WTC11 (cell line): ENCODE results near the gene CCDC200. TPM values are rescaled to one million over a fixed set of nuclear protein-coding genes. Genes with fewer than 3 reads are reported as not detected.
"Not testable (repeated sequence)": the region's sequence is repeated elsewhere in the genome, so short reads cannot be mapped to it uniquely, and the experiment has no call there.

ENCODE experiments used
- ATAC-seq: fragments of 200-7000 bp; cut with Tn5 transposase; 2 replicates; pipeline ENCODE4 v1.10.0; 2021; ENCODE audit warnings: mild to moderate bottlenecking, moderate library complexity
- Bru-seq: library from RNA; stranded (reverse); fragments of 400-500 nt; gene quantifications from one replicate; lab custom pipeline; 2021; lab: Mats Ljungman, UMichigan
- CTCF ChIA-PET: fragments of 300-600 bp; sonication (Branson Sonifier 250); formaldehyde crosslinking; loops from one replicate; lab custom pipeline; 2021; ENCODE audit warnings: antibody characterized with exemption; lab: Charles Lee
- POLR2A ChIA-PET: fragments of 350-600 bp; sonication (Branson Sonifier 250); formaldehyde crosslinking; loops from one replicate; lab custom pipeline; 2021; ENCODE audit warnings: antibody characterized with exemption; lab: Charles Lee
- DNase-seq: peaks from one replicate; pipeline ENCODE4 v3.0.0; 2021; ENCODE audit warnings: low spot score
- H3K27ac Mint-ChIP-seq: 2 replicates; pipeline ENCODE4 v1.8.0; 2021; ENCODE audit warnings: mixed read lengths
- H3K27me3 Mint-ChIP-seq: 2 replicates; pipeline ENCODE4 v1.8.0; 2021; ENCODE audit warnings: low read depth, mild to moderate bottlenecking, moderate library complexity, mixed read lengths
- H3K36me3 Mint-ChIP-seq: 2 replicates; pipeline ENCODE4 v1.8.0; 2021; ENCODE audit warnings: mixed read lengths
- H3K4me1 Mint-ChIP-seq: 2 replicates; pipeline ENCODE4 v1.8.0; 2022; ENCODE audit warnings: mixed read lengths
- H3K4me3 Mint-ChIP-seq: 2 replicates; pipeline ENCODE4 v1.8.0; 2021; ENCODE audit warnings: mild to moderate bottlenecking, moderate library complexity, mixed read lengths
- H3K9me3 Mint-ChIP-seq: 2 replicates; pipeline ENCODE4 v1.8.0; 2021; ENCODE audit warnings: mixed read lengths
- long read RNA-seq, 3 experiments: library from RNA in 1 of 3; library from capped mRNA in 1 of 3; library from polyadenylated mRNA in 1 of 3; unstranded in 2 of 3; stranded (forward) in 1 of 3; transcript quantifications; one replicate each; pipeline ENCODE4 v2.0.0, GENCODE V29; 2021
- total RNA-seq: library from RNA; stranded (reverse); gene quantifications from 3 replicates; pipeline ENCODE4 v1.2.3, GENCODE V29; 2021

The CCDC200 gene
- total RNA-seq (not detected in 3 replicates), Bru-seq, nascent RNA (percentile 20 among the genes with signal in this experiment)
- long read RNA-seq, experiment 1, partial matches to known transcripts = 0 of 24 reads
- long read RNA-seq, experiment 1, other reads (novel, unspliced or antisense) = 24 of 24 reads
- long read RNA-seq, experiment 2, partial matches to known transcripts = 0 of 2 reads
- long read RNA-seq, experiment 2, other reads (novel, unspliced or antisense) = 2 of 2 reads
- long read RNA-seq, experiment 3, partial matches to known transcripts = 0 of 2 reads
- long read RNA-seq, experiment 3, other reads (novel, unspliced or antisense) = 2 of 2 reads

GRCh38 chr17:43228020-43228782 lies at the start of gene CCDC200:
Gene CCDC200 (minus strand): TSS chr17:43228623. CDS start chr17:43228554, 69 bp downstream.
- POLR2A ChIA-PET, H3K4me1 Mint-ChIP-seq, H3K27me3 Mint-ChIP-seq, H3K4me3 Mint-ChIP-seq, DNase-seq, H3K36me3 Mint-ChIP-seq, CTCF ChIA-PET, ATAC-seq, H3K27ac Mint-ChIP-seq, H3K9me3 Mint-ChIP-seq: not testable (repeated sequence)

DNA sequence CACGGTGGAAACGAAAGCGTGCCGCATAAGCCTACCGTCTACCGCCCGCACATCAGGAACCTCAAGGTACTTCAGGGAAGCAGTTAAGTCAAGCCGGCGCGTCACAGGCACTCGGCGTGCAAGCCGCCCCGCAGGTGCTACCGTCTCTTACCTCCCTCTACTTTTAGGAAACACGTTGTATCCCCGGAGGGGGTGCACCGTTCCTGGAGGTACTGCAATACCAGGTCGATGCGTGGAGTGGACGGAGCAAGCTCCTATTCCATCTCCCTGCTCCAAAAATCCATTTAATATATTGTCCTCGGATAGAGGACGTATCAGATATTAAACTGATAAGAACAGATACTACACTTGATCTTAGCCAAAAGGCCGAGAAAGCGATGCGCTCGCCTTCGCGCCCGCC lies 44.5 kb upstream of the CCDC200 start:
- ATAC-seq = peak; percentile 28; the same call in 1 of the 2 replicates
- H3K27ac Mint-ChIP-seq, POLR2A ChIA-PET, CTCF ChIA-PET, DNase-seq, H3K4me1 Mint-ChIP-seq, H3K36me3 Mint-ChIP-seq, H3K9me3 Mint-ChIP-seq, H3K4me3 Mint-ChIP-seq, H3K27me3 Mint-ChIP-seq: not testable (repeated sequence)

DNA sequence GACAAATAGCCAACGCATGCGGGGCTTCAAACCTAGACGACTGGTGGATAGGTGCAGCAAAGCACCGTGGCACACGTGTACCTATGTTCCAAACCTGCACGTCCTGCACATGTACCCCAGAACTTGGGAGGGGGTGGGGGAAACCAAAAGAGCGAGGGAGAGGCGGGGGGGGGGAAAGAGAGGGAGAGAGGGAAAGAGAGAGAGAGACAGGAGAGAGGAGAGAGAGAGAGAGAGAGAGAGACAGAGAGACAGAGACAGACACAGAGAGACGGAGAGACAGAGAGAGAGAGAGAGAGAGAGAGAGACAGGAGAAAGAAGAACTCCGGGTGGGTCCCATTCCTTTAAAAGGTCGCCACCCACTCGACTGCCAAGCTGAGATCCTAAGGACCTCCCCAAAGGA lies 44.1 kb upstream of the CCDC200 start:
- ATAC-seq, H3K9me3 Mint-ChIP-seq, H3K4me1 Mint-ChIP-seq, H3K27me3 Mint-ChIP-seq, CTCF ChIA-PET, POLR2A ChIA-PET, DNase-seq, H3K36me3 Mint-ChIP-seq: not testable (repeated sequence)
- H3K27ac Mint-ChIP-seq = peak overlapping the region; percentile 86
- H3K4me3 Mint-ChIP-seq = peak overlapping the region; percentile 9; the same call in 1 of the 2 replicates

DNA sequence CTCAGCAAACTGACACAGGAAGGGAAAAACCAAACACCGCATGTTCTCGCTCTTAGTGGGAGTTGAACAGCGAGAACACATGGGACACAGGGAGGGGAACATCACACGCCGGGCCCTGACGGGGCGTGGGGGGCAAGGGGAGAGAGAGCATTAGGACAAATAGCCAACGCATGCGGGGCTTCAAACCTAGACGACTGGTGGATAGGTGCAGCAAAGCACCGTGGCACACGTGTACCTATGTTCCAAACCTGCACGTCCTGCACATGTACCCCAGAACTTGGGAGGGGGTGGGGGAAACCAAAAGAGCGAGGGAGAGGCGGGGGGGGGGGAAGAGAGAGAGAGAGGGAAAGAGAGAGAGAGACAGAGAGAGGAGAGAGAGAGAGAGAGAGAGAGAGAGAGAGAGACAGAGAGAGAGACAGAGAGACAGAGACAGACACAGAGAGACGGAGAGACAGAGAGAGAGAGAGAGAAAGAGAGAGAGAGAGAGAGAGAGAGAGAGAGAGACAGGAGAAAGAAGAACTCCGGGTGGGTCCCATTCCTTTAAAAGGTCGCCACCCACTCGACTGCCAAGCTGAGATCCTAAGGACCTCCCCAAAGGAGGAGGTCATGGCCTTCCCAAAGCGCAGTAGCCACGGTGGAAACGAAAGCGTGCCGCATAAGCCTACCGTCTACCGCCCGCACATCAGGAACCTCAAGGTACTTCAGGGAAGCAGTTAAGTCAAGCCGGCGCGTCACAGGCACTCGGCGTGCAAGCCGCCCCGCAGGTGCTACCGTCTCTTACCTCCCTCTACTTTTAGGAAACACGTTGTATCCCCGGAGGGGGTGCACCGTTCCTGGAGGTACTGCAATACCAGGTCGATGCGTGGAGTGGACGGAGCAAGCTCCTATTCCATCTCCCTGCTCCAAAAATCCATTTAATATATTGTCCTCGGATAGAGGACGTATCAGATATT lies 42.4 kb upstream of the CCDC200 start:
- H3K36me3 Mint-ChIP-seq, H3K4me1 Mint-ChIP-seq, H3K27ac Mint-ChIP-seq, H3K9me3 Mint-ChIP-seq, DNase-seq, H3K27me3 Mint-ChIP-seq, POLR2A ChIA-PET, H3K4me3 Mint-ChIP-seq, CTCF ChIA-PET: not testable (repeated sequence)
- peak; percentile 30 for ATAC-seq

DNA sequence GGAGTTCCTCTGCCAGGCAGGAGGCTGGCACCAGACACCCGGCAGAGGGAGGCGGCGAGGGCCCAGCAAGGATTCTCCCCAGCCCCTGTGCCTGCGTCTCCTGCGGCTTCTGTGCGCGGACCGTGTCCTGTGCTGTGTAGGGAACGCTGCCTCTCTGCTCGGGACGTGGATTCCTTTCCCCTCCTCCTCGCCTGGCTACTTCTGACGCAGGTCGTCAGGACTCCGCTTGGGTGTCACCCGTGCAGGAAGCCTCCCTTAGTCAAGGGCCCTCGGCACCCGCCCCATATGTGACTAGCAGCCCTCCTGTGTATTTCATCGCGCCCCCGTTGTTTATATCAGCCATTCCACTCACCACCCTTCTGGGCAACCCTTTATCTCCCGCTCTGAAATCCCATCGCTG lies 18.0 kb upstream of the CCDC200 start:
- H3K4me3 Mint-ChIP-seq, H3K9me3 Mint-ChIP-seq, POLR2A ChIA-PET, DNase-seq, CTCF ChIA-PET, H3K36me3 Mint-ChIP-seq, H3K4me1 Mint-ChIP-seq, H3K27ac Mint-ChIP-seq, H3K27me3 Mint-ChIP-seq, ATAC-seq: not testable (repeated sequence)

DNA sequence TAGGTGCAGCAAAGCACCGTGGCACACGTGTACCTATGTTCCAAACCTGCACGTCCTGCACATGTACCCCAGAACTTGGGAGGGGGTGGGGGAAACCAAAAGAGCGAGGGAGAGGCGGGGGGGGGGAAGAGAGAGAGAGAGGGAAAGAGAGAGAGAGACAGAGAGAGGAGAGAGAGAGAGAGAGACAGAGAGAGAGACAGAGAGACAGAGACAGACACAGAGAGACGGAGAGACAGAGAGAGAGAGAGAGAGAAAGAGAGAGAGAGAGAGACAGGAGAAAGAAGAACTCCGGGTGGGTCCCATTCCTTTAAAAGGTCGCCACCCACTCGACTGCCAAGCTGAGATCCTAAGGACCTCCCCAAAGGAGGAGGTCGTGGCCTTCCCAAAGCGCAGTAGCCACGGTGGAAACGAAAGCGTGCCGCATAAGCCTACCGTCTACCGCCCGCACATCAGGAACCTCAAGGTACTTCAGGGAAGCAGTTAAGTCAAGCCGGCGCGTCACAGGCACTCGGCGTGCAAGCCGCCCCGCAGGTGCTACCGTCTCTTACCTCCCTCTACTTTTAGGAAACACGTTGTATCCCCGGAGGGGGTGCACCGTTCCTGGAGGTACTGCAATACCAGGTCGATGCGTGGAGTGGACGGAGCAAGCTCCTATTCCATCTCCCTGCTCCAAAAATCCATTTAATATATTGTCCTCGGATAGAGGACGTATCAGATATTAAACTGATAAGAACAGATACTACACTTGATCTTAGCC lies 12.4 kb upstream of the CCDC200 start:
- DNase-seq, ATAC-seq, CTCF ChIA-PET, H3K27ac Mint-ChIP-seq, H3K4me1 Mint-ChIP-seq, H3K4me3 Mint-ChIP-seq, H3K36me3 Mint-ChIP-seq, POLR2A ChIA-PET, H3K27me3 Mint-ChIP-seq, H3K9me3 Mint-ChIP-seq: not testable (repeated sequence)

GRCh38 chr17:43239597-43239996 lies 11.2 kb upstream of the CCDC200 start:
- H3K36me3 Mint-ChIP-seq, DNase-seq, H3K27ac Mint-ChIP-seq, POLR2A ChIA-PET, ATAC-seq, H3K9me3 Mint-ChIP-seq, H3K4me3 Mint-ChIP-seq, CTCF ChIA-PET, H3K4me1 Mint-ChIP-seq, H3K27me3 Mint-ChIP-seq: not testable (repeated sequence)

GRCh38 chr17:43233877-43234276 lies 5.5 kb upstream of the CCDC200 start, which contains the start of gene RNU2-1:
Gene RNU2-1 (minus strand): TSS chr17:43233977.
- ATAC-seq, POLR2A ChIA-PET, CTCF ChIA-PET, H3K27me3 Mint-ChIP-seq, H3K27ac Mint-ChIP-seq, H3K9me3 Mint-ChIP-seq, H3K36me3 Mint-ChIP-seq, H3K4me1 Mint-ChIP-seq, DNase-seq, H3K4me3 Mint-ChIP-seq: not testable (repeated sequence)

DNA sequence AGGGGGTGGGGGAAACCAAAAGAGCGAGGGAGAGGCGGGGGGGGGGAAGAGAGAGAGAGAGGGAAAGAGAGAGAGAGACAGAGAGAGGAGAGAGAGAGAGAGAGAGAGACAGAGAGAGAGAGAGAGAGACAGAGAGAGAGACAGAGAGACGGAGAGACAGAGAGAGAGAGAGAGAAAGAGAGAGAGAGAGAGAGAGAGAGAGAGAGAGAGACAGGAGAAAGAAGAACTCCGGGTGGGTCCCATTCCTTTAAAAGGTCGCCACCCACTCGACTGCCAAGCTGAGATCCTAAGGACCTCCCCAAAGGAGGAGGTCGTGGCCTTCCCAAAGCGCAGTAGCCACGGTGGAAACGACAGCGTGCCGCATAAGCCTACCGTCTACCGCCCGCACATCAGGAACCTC lies 4.8 kb upstream of the CCDC200 start:
- H3K4me1 Mint-ChIP-seq, H3K27me3 Mint-ChIP-seq, DNase-seq, POLR2A ChIA-PET, CTCF ChIA-PET, H3K27ac Mint-ChIP-seq, H3K4me3 Mint-ChIP-seq, H3K36me3 Mint-ChIP-seq, H3K9me3 Mint-ChIP-seq, ATAC-seq: not testable (repeated sequence)

- CTCF ChIA-PET, H3K4me1 Mint-ChIP-seq, H3K4me3 Mint-ChIP-seq, H3K9me3 Mint-ChIP-seq, H3K27me3 Mint-ChIP-seq, POLR2A ChIA-PET, H3K27ac Mint-ChIP-seq, ATAC-seq, H3K36me3 Mint-ChIP-seq: not testable (repeated sequence)
- DNase-seq = peak; percentile 44
These were observed 3.7 kb upstream of the CCDC200 start for GRCh38 chr17:43232021-43232699.
